ENCODE measurements around the gene PPM1J.
"Not testable (repeated sequence)": the region's sequence is repeated elsewhere in the genome, so short reads cannot be mapped to it uniquely, and the experiment has no call there.

The PPM1J gene

GRCh38 chr1:112715264-112716053, at the start of gene PPM1J:
Gene PPM1J (minus strand): TSS chr1:112715332. CDS start chr1:112715301, 31 bp downstream.
- FAIRE-seq, result no peak

GRCh38 chr1:112762541-112763500, 47.7 kb upstream of the PPM1J start:
- no peak for FAIRE-seq

DNA sequence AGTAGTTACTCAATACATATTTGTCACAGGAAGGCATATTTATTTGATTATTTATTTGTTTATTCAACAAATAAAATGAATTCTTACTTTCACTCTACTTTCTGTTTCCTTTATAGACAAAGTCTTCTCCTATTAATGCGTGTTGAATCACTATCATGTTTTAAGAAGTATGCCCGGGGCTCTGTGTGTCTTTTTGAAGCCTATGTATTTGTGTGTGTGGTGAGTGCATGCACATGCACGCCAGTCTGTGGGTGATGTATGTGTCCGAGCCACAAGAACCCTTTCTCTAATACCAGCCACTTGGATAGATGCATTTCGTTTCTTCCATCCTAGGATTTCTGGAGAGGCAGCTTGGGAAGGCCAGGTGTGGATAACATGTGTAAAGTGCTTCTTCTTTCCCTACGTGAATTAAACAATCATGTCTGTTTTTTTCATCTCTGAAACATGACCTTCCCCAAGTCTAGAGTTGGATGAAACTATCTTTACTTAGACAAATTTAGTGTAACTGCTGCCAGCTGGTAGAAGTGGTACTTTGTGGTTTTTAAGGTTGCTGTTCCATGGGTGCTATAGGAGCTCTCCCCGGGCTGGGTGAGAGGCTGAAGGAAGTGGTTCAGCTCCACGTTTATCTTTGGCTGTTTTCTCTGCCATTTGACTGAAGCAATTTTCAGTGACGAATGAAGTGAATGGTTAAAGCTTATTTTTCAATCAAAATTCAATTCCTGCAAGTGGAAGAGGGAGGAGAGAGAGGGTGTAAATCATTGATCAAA, 46.8 kb upstream of the PPM1J start:
- FAIRE-seq, result no peak

GRCh38 chr1:112759228-112759627, 44.1 kb upstream of the PPM1J start:
- no peak for FAIRE-seq

DNA sequence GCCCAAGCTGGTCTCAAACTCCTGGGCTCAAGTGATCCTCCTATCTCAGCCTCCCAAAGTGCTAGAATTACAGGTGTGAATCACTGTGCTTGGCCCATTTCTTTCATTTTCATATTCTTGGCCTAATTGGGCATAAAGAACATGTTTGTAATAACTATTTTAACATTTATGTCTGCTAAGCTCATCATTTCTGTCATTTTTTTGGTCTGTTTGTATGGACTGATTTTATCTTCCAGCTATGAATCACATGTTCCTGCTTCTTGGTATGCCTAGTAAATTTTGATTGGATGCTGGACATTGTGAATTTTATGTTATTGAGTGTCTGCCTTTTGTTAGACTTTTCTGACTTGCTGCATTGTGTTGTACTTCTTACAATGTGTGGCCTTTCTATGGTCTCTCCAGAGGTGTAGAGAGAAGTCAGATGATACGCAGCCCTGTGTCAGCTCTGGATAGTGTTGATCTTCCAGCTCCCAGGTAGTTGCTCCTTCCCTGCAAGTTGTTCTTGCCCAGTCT, 39.0 kb upstream of the PPM1J start:
- FAIRE-seq, result no peak

GRCh38 chr1:112748396-112748795, 33.3 kb upstream of the PPM1J start:
- no peak for FAIRE-seq

DNA sequence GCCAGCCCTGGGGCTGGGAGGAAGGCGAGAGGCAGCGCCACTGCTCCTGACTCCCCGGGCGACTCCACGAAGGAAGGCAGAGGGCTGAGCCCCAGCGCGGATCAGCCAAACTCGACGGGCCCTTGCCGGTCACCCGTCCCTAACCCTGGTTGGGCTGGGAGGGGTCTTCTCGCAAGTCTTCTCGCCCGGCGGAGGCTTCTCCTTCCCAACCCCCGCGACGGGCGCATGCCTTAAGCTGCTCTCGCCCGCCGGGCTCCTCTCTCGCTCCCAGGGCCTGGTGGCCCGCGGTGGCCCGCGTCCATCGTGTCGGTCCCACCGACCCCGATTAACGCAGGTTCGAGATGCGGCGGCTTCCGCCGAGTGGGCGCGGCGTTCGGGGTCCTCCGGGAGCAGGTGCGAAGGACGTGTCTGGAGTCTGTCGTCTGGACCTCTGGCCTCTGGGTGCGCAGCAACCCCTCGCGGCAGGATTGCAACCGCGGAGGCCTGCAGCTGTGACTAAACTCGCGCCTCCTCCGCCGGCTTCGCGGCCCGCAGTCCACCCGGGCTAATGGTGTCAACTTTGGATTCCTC, 29.0 kb upstream of the PPM1J start:
- no peak for FAIRE-seq

DNA sequence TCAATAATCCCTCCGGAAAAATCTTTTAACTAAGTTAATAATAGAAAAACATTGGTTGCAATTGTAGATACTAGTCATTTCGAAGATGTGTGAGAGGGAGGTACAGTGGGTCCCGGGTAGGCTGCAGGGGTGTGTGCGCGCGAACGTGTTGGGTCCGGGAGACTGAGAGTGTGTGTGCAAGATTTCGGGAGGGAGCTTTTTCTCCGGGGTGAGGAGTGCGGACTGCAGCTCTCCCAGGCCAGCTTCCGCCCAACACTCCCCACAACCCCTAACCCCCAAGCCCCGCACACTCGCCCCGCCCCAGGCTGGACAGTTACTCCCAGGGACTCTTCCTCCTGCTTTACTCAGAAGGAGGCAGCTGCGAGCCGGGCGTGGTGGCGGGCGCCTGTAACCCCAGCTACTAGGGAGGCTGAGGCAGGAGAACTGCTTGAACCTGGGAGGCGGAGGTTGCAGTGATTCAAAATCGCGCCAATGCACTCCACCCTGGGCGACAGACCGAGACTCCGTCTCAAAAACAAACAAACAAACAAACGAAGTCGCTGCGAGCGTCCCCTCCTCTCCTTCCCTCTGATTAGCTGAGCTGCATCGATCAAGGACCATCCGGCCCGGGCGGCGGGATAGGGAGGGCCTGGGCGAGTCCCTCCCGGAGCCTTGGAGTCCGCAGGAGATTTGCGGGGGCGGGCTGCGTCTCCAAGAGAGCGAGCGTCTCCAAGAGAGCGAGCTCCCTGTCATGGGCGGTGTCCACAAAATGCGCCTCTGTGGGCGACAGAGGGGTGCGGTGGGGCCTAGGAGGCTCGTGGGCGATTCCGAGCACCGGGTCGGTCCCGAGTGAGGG, 28.3 kb upstream of the PPM1J start:
- no peak for FAIRE-seq

DNA sequence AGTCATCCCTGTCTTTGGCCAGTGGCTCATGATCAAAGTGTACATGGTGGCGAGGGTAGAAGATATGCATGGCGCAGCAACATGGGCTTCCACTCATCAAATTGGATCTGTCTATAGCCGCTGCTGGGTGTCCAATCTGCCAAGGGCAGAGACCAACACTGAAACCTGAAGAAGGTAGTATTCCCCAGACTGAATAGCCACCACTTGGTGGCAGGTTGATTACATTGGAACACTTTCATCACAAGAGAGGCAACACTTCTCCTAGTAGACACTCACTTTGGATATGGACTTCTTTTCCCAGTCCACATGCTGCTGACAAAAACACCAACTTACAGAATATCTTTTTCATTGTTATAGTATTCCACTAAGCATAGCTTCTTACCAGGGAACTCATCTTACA, 22.4 kb upstream of the PPM1J start:
- FAIRE-seq, result no peak

- no peak for FAIRE-seq
Measured at GRCh38 chr1:112735752-112736151, 20.6 kb upstream of the PPM1J start.

GRCh38 chr1:112731451-112731850, 16.3 kb upstream of the PPM1J start:
- no peak for FAIRE-seq

DNA sequence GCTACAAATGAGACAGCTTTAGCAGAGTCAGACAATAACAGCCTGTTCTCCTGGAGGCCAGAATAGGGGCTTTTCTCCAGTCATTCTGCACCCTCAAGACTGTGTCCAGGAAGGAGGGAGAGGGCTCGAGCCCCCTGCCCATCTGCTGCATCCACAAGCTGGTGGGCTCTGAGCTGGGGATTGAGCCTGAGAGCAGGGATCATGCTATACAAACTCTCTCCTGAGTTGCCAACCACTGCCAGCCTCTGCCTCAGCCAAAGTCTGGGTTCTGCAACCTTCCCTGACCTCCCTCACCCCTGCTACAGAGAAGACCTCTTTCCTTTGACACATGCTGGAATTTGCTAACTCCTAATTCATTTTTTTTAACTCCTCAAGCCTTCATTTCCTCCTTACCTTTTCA, 14.8 kb upstream of the PPM1J start:
- FAIRE-seq, result no peak

DNA sequence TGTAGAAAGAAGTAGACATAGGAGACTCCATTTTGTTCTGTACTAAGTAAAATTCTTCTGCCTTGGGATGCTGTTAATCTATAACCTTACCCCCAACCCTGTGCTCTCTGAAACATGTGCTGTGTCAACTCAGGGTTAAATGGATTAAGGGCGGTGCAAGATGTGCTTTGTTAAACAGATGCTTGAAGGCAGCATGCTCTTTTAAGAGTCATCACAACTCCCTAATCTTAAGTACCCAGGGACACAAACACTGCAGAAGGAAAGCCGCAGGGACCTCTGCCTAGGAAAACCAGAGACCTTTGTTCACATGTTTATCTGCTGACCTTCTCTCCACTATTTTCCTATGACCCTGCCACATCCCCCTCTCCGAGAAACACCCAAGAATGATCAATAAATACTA, 13.9 kb upstream of the PPM1J start:
- FAIRE-seq, result not testable (repeated sequence)

GRCh38 chr1:112728306-112728971, 13.3 kb upstream of the PPM1J start:
- not testable (repeated sequence) for FAIRE-seq

- no peak for FAIRE-seq
Measured at GRCh38 chr1:112727716-112728115, 12.6 kb upstream of the PPM1J start.

GRCh38 chr1:112724240-112724639, 9.1 kb upstream of the PPM1J start:
- not testable (repeated sequence) for FAIRE-seq

DNA sequence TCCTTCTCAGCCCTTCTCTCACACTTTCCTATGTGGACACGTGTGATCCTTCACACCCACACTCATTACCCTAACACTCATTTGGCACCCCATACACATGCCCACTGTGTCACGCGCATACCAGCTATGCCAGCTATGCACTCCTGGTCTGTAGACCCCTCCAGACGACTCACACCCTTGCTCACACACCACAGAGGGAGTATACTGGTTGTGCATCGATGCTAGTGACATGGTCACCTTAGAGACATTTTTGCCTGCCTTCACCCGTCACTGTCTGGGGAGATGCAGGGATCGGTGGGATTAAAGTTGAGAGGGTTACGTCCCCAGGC, 8.3 kb upstream of the PPM1J start:
- no peak for FAIRE-seq

DNA sequence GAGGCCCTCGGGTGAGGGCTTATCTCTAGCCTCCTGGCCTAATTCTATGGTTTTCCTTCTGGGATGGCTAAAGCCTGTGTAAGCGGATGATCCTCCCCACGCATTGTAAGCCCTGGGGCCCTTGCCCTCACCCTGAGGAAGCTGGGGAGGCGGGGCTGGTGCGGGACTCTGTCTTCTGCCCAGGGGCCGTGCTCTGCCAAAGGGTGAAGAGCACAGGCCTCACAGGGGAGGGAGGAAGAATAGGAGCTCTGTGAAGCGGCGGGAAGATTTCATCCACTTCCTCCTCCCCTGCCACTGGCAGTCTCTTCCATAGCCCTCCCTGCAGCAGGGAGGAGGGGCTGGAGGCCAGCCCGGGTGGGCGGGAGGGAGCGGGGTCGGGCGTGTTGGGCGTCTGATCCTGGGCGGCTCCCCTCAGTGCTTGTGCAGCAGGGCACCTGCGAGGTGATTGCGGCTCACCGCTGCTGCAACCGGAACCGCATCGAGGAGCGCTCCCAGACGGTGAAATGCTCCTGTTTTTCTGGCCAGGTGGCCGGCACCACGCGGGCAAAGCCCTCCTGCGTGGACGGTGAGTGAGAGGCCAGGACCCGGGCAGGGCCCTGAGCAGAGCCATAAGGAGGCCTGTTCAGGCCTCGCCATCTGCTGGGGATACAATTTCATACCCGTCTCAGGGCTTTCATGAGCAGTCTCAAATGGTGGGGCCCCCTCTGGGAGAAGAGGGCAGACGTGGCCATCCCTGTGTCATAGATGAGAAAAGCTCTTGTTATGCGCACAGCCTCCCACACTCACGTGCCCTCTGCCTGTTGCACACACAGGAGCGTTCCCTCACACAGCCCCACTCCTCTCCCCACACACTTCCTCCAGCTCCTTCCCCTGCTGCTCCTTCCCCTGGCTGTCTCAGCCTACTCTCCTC, 7.7 kb upstream of the PPM1J start:
- no peak for FAIRE-seq

DNA sequence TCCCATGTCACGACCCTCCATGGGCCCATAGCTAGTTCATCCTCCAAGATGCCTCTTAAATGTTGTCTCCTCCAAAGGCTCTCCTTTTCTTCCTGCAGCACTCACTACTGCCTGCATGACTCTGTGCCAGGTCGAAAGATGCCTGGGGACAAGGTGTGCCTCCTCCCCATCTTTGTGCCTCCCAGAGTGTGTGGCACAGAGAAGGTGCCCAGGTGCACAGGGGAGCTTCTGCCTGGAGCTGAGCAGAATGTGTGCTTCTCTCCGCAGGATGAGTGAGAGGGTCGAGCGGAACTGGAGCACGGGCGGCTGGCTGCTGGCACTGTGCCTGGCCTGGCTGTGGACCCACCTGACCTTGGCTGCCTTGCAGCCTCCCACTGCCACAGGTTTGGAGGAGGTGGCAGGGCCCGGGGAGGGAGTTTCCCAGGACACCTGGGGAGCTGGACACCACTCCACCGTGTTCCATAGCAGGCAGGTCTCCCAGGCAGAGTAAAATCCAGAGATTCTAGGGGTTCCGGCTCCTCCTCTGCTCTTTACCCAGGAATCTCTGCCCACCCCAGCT, 6.9 kb upstream of the PPM1J start:
- FAIRE-seq, result no peak

GRCh38 chr1:112721294-112721693, 6.2 kb upstream of the PPM1J start:
- FAIRE-seq, result not testable (repeated sequence)
